KG1 (cell line): ENCODE data around the gene KIF5B.
"Not testable (repeated sequence)": the region's sequence is repeated elsewhere in the genome, so short reads cannot be mapped to it uniquely, and the experiment has no call there.

Experiments used
- DNase-seq: peaks from one replicate; lab custom pipeline; 2025; lab: John Stamatoyannopoulos, UW

The KIF5B gene

GRCh38 chr10:32056136-32057035 lies at the start of gene KIF5B:
KIF5B (minus strand) TSS chr10:32056425; CDS start chr10:32055973, 452 bp downstream.
- DNase-seq = peak; percentile 89

- no peak for DNase-seq
These were observed 49.7 kb upstream of the KIF5B start for GRCh38 chr10:32105782-32106382.

- DNase-seq = no peak
These were observed 48.6 kb upstream of the KIF5B start for GRCh38 chr10:32104622-32105509.

- DNase-seq = no peak
These were observed 48.0 kb upstream of the KIF5B start for GRCh38 chr10:32104181-32104580.

GRCh38 chr10:32103721-32104120 lies 47.5 kb upstream of the KIF5B start:
- DNase-seq = no peak

GRCh38 chr10:32098566-32099259 lies 42.5 kb upstream of the KIF5B start:
- DNase-seq = not testable (repeated sequence)

GRCh38 chr10:32095116-32095733 lies 39.0 kb upstream of the KIF5B start:
- no peak for DNase-seq

- no peak for DNase-seq
These were observed 37.4 kb upstream of the KIF5B start for GRCh38 chr10:32093650-32094049.

- DNase-seq = no peak
These were observed 34.8 kb upstream of the KIF5B start for GRCh38 chr10:32091046-32091445.

GRCh38 chr10:32084185-32084851 lies 28.1 kb upstream of the KIF5B start:
- DNase-seq = no peak

GRCh38 chr10:32077896-32078485 lies 21.8 kb upstream of the KIF5B start:
- DNase-seq = no peak

- DNase-seq = no peak
These were observed 17.4 kb upstream of the KIF5B start for GRCh38 chr10:32073659-32074058.

- DNase-seq = no peak
These were observed 16.9 kb upstream of the KIF5B start for GRCh38 chr10:32073128-32073527.

- no peak for DNase-seq
These were observed 16.0 kb upstream of the KIF5B start for GRCh38 chr10:32072025-32072800.

GRCh38 chr10:32070645-32071044 lies 14.4 kb upstream of the KIF5B start:
- DNase-seq = no peak

- DNase-seq = no peak
These were observed 12.3 kb upstream of the KIF5B start for GRCh38 chr10:32068569-32068968.

GRCh38 chr10:32067931-32068330 lies 11.7 kb upstream of the KIF5B start:
- DNase-seq = not testable (repeated sequence)

GRCh38 chr10:32065856-32066255 lies 9.6 kb upstream of the KIF5B start:
- peak; percentile 39 for DNase-seq

GRCh38 chr10:32061440-32061839 lies 5.2 kb upstream of the KIF5B start:
- DNase-seq = no peak

- no peak for DNase-seq
These were observed 4.1 kb upstream of the KIF5B start for GRCh38 chr10:32060347-32060746.
